Measurements from ENCODE around the gene OTOP3. TPM values are rescaled to one million over a fixed set of nuclear protein-coding genes. Genes with fewer than 3 reads are reported as not detected.

Gene OTOP3
- total and polyA plus RNA-seq, 2 donors (not counting 3 experiments of a cell fraction or from before 2014, with no cell fraction given): not detected

GRCh38 chr17:74892013-74892841 lies 43.5 kb upstream of the OTOP3 start:
- no TSS peak for BruUV-seq (replicated peaks)
- CTCF ChIA-PET: no interaction called here
- H2AFZ ChIP-seq (ENCODE audit: low read depth, low read length): no peak overlapping the region
- H3K4me1 ChIP-seq (ENCODE audit: control insufficient read depth, extremely low read depth, insufficient read depth, low read length): no peaks in the 10 kb centered on the region
- no peaks in the 10 kb centered on the region for H3K36me3 ChIP-seq (ENCODE audit: control insufficient read depth in 2 of 2, extremely low read depth in 1 of 2, insufficient read depth in 2 of 2, low read length in 2 of 2)
- intact Hi-C loops (cut with micrococcal nuclease) (no loop called here), dilution Hi-C loops (cut with MboI; ENCODE audit: extremely low pct_ligation_motif_present, low sequenced_read_pairs) (no loop called here)
- DNase-seq (ENCODE audit: low read depth, low spot score): no peak
- no peak overlapping the region for H3K4me2 ChIP-seq (ENCODE audit: insufficient read depth, low read length)
- POLR2A ChIA-PET: no interaction called here
- no peak overlapping the region for H3K27ac ChIP-seq (ENCODE audit: insufficient read depth, low read depth, low read length)
- H3K27me3 ChIP-seq (ENCODE audit: control insufficient read depth in 2 of 2, insufficient read depth in 2 of 2, low read length in 2 of 2): peaks cover 36 to 37% of the 10 kb centered on the region in 2 experiments
- no peak for FAIRE-seq
- TF ChIP-seq CTCF (IDR thresholded peaks at IDR 0.05; ENCODE audit: extremely low read depth in 1 of 2, insufficient read depth in 1 of 2, low read depth in 1 of 2, low read length in 2 of 2) (no peak), EZH2 (IDR thresholded peaks at IDR 0.05; ENCODE audit: borderline replicate concordance, low read depth, low read length, severe bottlenecking) (no peak), POLR2A (IDR thresholded peaks at IDR 0.05; ENCODE audit: low read depth, low read length) (no peak), GATA2 (IDR thresholded peaks at IDR 0.05; ENCODE audit: insufficient read depth, insufficient read length, low read depth, low read length) (no peak), POLR2AphosphoS5 (IDR thresholded peaks at IDR 0.05; ENCODE audit: insufficient read depth, low read depth, low read length) (no peak), JUN (IDR thresholded peaks at IDR 0.05; ENCODE audit: borderline replicate concordance, insufficient read depth, insufficient read length, low read depth) (no peak), MYC (IDR thresholded peaks at IDR 0.05; ENCODE audit: low read depth, low read length) (no peak)
- TF ChIP-seq, protein P1, sequence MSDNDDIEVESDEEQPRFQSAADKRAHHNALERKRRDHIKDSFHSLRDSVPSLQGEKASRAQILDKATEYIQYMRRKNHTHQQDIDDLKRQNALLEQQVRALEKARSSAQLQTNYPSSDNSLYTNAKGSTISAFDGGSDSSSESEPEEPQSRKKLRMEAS (IDR thresholded peaks at IDR 0.05; ENCODE audit: insufficient read depth, insufficient read length): no peak
- H3K79me2 ChIP-seq (ENCODE audit: control insufficient read depth, insufficient read depth, low read length): no peaks in the 10 kb centered on the region
- no peaks in the 10 kb centered on the region for H4K20me1 ChIP-seq (replicated peaks; ENCODE audit: control insufficient read depth, extremely low read depth, insufficient read depth, low read length)
- H3K9ac ChIP-seq (replicated peaks; ENCODE audit: extremely low read depth, insufficient read depth, low read length): no peak overlapping the region
- no peaks in the 10 kb centered on the region for H3K9me3 ChIP-seq (replicated peaks; ENCODE audit: control insufficient read depth, insufficient read depth, low read length)
- H3K4me3 ChIP-seq (replicated peaks in 1 of 3; ENCODE audit: insufficient read depth in 1 of 3, low read depth in 1 of 3, low read length in 3 of 3): no peak overlapping the region
- no peaks in the 10 kb centered on the region for H3K9me1 ChIP-seq (replicated peaks; ENCODE audit: control insufficient read depth, extremely low read depth, insufficient read depth, low read length)

All from endothelial cell of umbilical vein (primary cell).